Measurements from ENCODE around the gene USP17L27. TPM values are rescaled to one million over a fixed set of nuclear protein-coding genes. Genes with fewer than 3 reads are reported as not detected.
A peak's percentile ranks its signal among the peaks of the same experiment; 100 is the strongest.
"Not testable (repeated sequence)": the region's sequence is repeated elsewhere in the genome, so short reads cannot be mapped to it uniquely, and the experiment has no call there.

The USP17L27 gene
- total RNA-seq, 1 donor from 2014 or later: not detected

- not testable (repeated sequence) for H3K27ac ChIP-seq; H3K9me3 Mint-ChIP-seq; H3K4me3 Mint-ChIP-seq; H3K27me3 Mint-ChIP-seq (ENCODE audit: insufficient read depth, low read depth); H3K4me2 ChIP-seq; DNase-seq (ENCODE audit: low spot score); H3K4me1 ChIP-seq; H3K9ac ChIP-seq; H3K9me3 ChIP-seq (ENCODE audit: low read depth); H3K4me1 Mint-ChIP-seq; H3K27me3 ChIP-seq; H3F3A ChIP-seq (ENCODE audit: low read depth); H3K79me2 ChIP-seq (ENCODE audit: low read depth); H4K20me1 ChIP-seq (ENCODE audit: low read depth); H3K27ac Mint-ChIP-seq; H2AFZ ChIP-seq (replicated peaks); H3K36me3 Mint-ChIP-seq; H3K4me3 ChIP-seq; H3K36me3 ChIP-seq
These were observed 9.4 kb downstream of the USP17L27 start, which contains the start of gene USP17L29 for GRCh38 chr4:9353338-9353737. TSS of gene USP17L29 (plus strand) at chr4:9353638. CDS start at chr4:9353638, 0 bp downstream.

GRCh38 chr4:9362829-9363228, 18.9 kb downstream of the USP17L27 start, which contains the start of gene USP17L30:
TSS of gene USP17L30 (plus strand) at chr4:9363129. CDS start at chr4:9363129, 0 bp downstream.
- DNase-seq (ENCODE audit: low spot score); H3K27ac Mint-ChIP-seq; H3K4me2 ChIP-seq; H3K9me3 ChIP-seq (ENCODE audit: low read depth); H3K27ac ChIP-seq; H3K9ac ChIP-seq; H3F3A ChIP-seq (ENCODE audit: low read depth); H3K27me3 ChIP-seq; H3K79me2 ChIP-seq (ENCODE audit: low read depth); H3K4me1 Mint-ChIP-seq; H3K4me3 Mint-ChIP-seq; H3K36me3 ChIP-seq; H2AFZ ChIP-seq (replicated peaks); H3K9me3 Mint-ChIP-seq; H3K27me3 Mint-ChIP-seq (ENCODE audit: insufficient read depth, low read depth); H4K20me1 ChIP-seq (ENCODE audit: low read depth); H3K36me3 Mint-ChIP-seq; H3K4me1 ChIP-seq; H3K4me3 ChIP-seq: not testable (repeated sequence)

GRCh38 chr4:9379881-9380280, 35.9 kb downstream of the USP17L27 start:
- H2AFZ ChIP-seq (replicated peaks); H3K4me3 ChIP-seq; H3K9me3 ChIP-seq (ENCODE audit: low read depth); H3K36me3 ChIP-seq; H3K79me2 ChIP-seq (ENCODE audit: low read depth); H3K27ac ChIP-seq; H3K9me3 Mint-ChIP-seq; H4K20me1 ChIP-seq (ENCODE audit: low read depth); H3K27me3 ChIP-seq; H3F3A ChIP-seq (ENCODE audit: low read depth); H3K4me3 Mint-ChIP-seq; H3K4me1 Mint-ChIP-seq; H3K36me3 Mint-ChIP-seq; H3K27ac Mint-ChIP-seq; H3K27me3 Mint-ChIP-seq (ENCODE audit: insufficient read depth, low read depth); H3K4me2 ChIP-seq; H3K4me1 ChIP-seq; H3K9ac ChIP-seq; DNase-seq (ENCODE audit: low spot score): not testable (repeated sequence)

- not testable (repeated sequence) for H3K9me3 ChIP-seq (ENCODE audit: low read depth); H4K20me1 ChIP-seq (ENCODE audit: low read depth); H3F3A ChIP-seq (ENCODE audit: low read depth); H3K27ac Mint-ChIP-seq; H3K4me2 ChIP-seq; H3K9ac ChIP-seq; H3K4me1 Mint-ChIP-seq; H3K4me1 ChIP-seq; H3K79me2 ChIP-seq (ENCODE audit: low read depth); H3K36me3 ChIP-seq; H3K27ac ChIP-seq; H3K9me3 Mint-ChIP-seq; H3K36me3 Mint-ChIP-seq; H3K27me3 ChIP-seq; H3K4me3 Mint-ChIP-seq; H3K27me3 Mint-ChIP-seq (ENCODE audit: insufficient read depth, low read depth)
- TF ChIP-seq CTCF (IDR thresholded peaks at IDR 0.05): peak; percentile 61
- DNase-seq (ENCODE audit: low spot score): peak; percentile 3
- Histone ChIP-seq H3K4me3 (peak overlapping the region; percentile 15), H2AFZ (replicated peaks) (peak overlapping the region; percentile 76)
These were observed 37.1 kb downstream of the USP17L27 start for GRCh38 chr4:9381012-9381534.

- peaks cover 3% of the 10 kb centered on the region for H3K27me3 Mint-ChIP-seq (ENCODE audit: insufficient read depth, low read depth)
- Histone ChIP-seq H3K36me3 (no peaks in the 10 kb centered on the region), H3K79me2 (ENCODE audit: low read depth) (no peaks in the 10 kb centered on the region), H3K27me3 (no peaks in the 10 kb centered on the region), H3K9me3 (ENCODE audit: low read depth) (no peaks in the 10 kb centered on the region), H3K27ac (no peak overlapping the region), H3K4me2 (no peak overlapping the region), H3K4me1 (no peaks in the 10 kb centered on the region), H3F3A (ENCODE audit: low read depth) (no peaks in the 10 kb centered on the region), H4K20me1 (ENCODE audit: low read depth) (no peaks in the 10 kb centered on the region), H2AFZ (replicated peaks) (no peak overlapping the region), H3K9ac (no peak overlapping the region), H3K4me3 (no peak overlapping the region)
- H3K9me3 Mint-ChIP-seq: peaks cover 2% of the 10 kb centered on the region
- H3K4me3 Mint-ChIP-seq: no peak overlapping the region
- no peaks in the 10 kb centered on the region for H3K36me3 Mint-ChIP-seq
- H3K27ac Mint-ChIP-seq: no peak overlapping the region
- H3K4me1 Mint-ChIP-seq: no peaks in the 10 kb centered on the region
- no peak for TF ChIP-seq EZH2phosphoT487 (IDR thresholded peaks at IDR 0.05)
- no peak for TF ChIP-seq EZH2 (IDR thresholded peaks at IDR 0.05)
- no peak for TF ChIP-seq CTCF (IDR thresholded peaks at IDR 0.05)
- no peak for DNase-seq (ENCODE audit: low spot score)
These were observed 40.2 kb downstream of the USP17L27 start for GRCh38 chr4:9384126-9384525.

- not testable (repeated sequence) for H3K27me3 ChIP-seq; H3K27ac Mint-ChIP-seq; H3K36me3 Mint-ChIP-seq; H3K4me3 Mint-ChIP-seq; H3K9me3 Mint-ChIP-seq; H3K9ac ChIP-seq; H2AFZ ChIP-seq (replicated peaks); H3F3A ChIP-seq (ENCODE audit: low read depth); H3K36me3 ChIP-seq; H3K9me3 ChIP-seq (ENCODE audit: low read depth); H3K4me3 ChIP-seq; H3K79me2 ChIP-seq (ENCODE audit: low read depth); H3K4me2 ChIP-seq; H4K20me1 ChIP-seq (ENCODE audit: low read depth); H3K27ac ChIP-seq; H3K4me1 ChIP-seq; H3K4me1 Mint-ChIP-seq; H3K27me3 Mint-ChIP-seq (ENCODE audit: insufficient read depth, low read depth); DNase-seq (ENCODE audit: low spot score)
These were observed 45.1 kb downstream of the USP17L27 start for GRCh38 chr4:9389001-9389400.

Data from neural progenitor cell (in vitro differentiated cells).